Body of pancreas (tissue), 4 donors: ENCODE results near the gene PDE4A. TPM values are rescaled to one million over a fixed set of nuclear protein-coding genes. Genes with fewer than 3 reads are reported as not detected.
"Not testable (repeated sequence)": the region's sequence is repeated elsewhere in the genome, so short reads cannot be mapped to it uniquely, and the experiment has no call there.

Experiments
- ATAC-seq: fragments of 150-250 bp; one replicate; pipeline ENCODE4 v1.9.1; 2016
- DNase-seq, 4 donors: peaks; one replicate each; pipeline ENCODE4 v3.0.0-alpha.2; 2019
- H3K27ac ChIP-seq, 4 donors: fragments of 200-600 bp; sonication (generic); 1 replicate in 3 of 4; 2 replicates in 1 of 4; pipeline versions ENCODE4 v1.5.1 to v1.6.1; 2016 to 2019; ENCODE audit warnings: mild to moderate bottlenecking in 1 of 4, mixed read lengths in 1 of 4, moderate library complexity in 1 of 4
- H3K27me3 ChIP-seq, 2 donors: fragments of 200-600 bp; sonication (generic); one replicate each; pipeline ENCODE4 v1.6.0; 2016; ENCODE audit warnings: mild to moderate bottlenecking in 1 of 2
- H3K36me3 ChIP-seq, 2 donors: fragments of 200-600 bp; sonication (generic); replicated peaks in 1 of 2; 2 replicates each; pipeline ENCODE4 v1.5.1; 2016; ENCODE audit warnings: low read depth in 2 of 2; ENCODE audit not compliant: insufficient read depth in 1 of 2
- H3K4me1 ChIP-seq: fragments of 200-600 bp; sonication (generic); one replicate; pipeline ENCODE4 v1.6.0; 2016
- H3K4me3 ChIP-seq, 2 donors: fragments of 200-600 bp; sonication (generic); 1 replicate in 1 of 2; 2 replicates in 1 of 2; pipeline ENCODE4 v1.5.1; 2016 to 2019
- H3K9me3 ChIP-seq, 3 donors: fragments of 200-600 bp; sonication (generic); 1 replicate in 2 of 3; 2 replicates in 1 of 3; pipeline ENCODE4 v1.5.1; 2016
- CTCF ChIP-seq, 7 experiments: fragments of 450-650 bp in 4 of 7; fragments of 200-600 bp in 3 of 7; sonication (generic) in 3 of 7; IDR thresholded peaks; one replicate each; pipeline ENCODE4 v1.5.1; 2016 to 2019; ENCODE audit warnings: antibody characterized with exemption in 7 of 7
- POLR2A ChIP-seq, 3 donors: fragments of 450-650 bp; IDR thresholded peaks; one replicate each; pipeline ENCODE4 v1.6.1; 2016; ENCODE audit warnings: antibody characterized with exemption in 3 of 3, mild to moderate bottlenecking in 2 of 3
- WGBS, 2 donors: methylation state at CpG; one replicate each; pipeline ENCODE4 v1.1.5; 2017; 5-methylcytosine and 5-hydroxymethylcytosine counted together
- intact Hi-C: fragments of 100-400 bp; cut with DNase I; formaldehyde crosslinking; loops from one replicate; pipeline ENCODE4 v1.15.1; 2023
- total RNA-seq, 2 donors: library from RNA; depleted of rRNA; stranded (reverse); fragments of >200 nt; gene quantifications; one replicate each; pipeline ENCODE4 v1.1.0, GENCODE V29; 2016

Gene PDE4A
- total RNA-seq, 2 donors from 2014 or later: 8.8 to 17.1 TPM

GRCh38 chr19:10379880-10380312 lies 40.4 kb upstream of the PDE4A start:
- DNase-seq: no peak
- TF ChIP-seq CTCF (IDR thresholded peaks at IDR 0.05) (no peak), POLR2A (IDR thresholded peaks at IDR 0.05) (no peak)
- Histone ChIP-seq H3K4me3 (peak overlapping the region; percentile 64 to 87), H3K36me3 (peaks cover 0 to 5% of the 10 kb centered on the region in 2 donors), H3K4me1 (peaks cover 16% of the 10 kb centered on the region), H3K27me3 (no peaks in the 10 kb centered on the region), H3K27ac (peak overlapping the region; percentile 57 to 90 (median 78)), H3K9me3 (no peaks in the 10 kb centered on the region)
- no peak for ATAC-seq
- intact Hi-C loops: no loop called here
- 0 to 1% methylated on average over 3 to 10 of the region's 10 CpGs for WGBS, 2 donors

- Histone ChIP-seq H3K4me3 (peak within 1 kb of the TSS; percentile 64 to 87), H3K27ac (peak within 1 kb of the TSS; percentile 61 to 90 (median 80)), H3K27me3 (no peaks in the 10 kb centered on the region), H3K36me3 (peaks cover 0 to 5% of the 10 kb centered on the region in 2 donors), H3K4me1 (peaks cover 16% of the 10 kb centered on the region), H3K9me3 (no peaks in the 10 kb centered on the region)
- TF ChIP-seq POLR2A (IDR thresholded peaks at IDR 0.05): peak; percentile 39 to 83 (median 82)
- TF ChIP-seq CTCF (IDR thresholded peaks at IDR 0.05): peak in 1 of 7 experiments; percentile 13
- ATAC-seq: peak; percentile 99
- peak; percentile 97 to 99 (median 98) for DNase-seq
- intact Hi-C loops: no loop called here
- 0 to 1% methylated on average over 34 to 58 of the region's 58 CpGs for WGBS, 2 donors
These were observed 39.8 kb upstream of the PDE4A start, which contains the start of gene TYK2 for GRCh38 chr19:10380313-10381102. Gene TYK2 (minus strand): TSS chr19:10380572. CDS start chr19:10378406, 2,166 bp downstream.

DNA sequence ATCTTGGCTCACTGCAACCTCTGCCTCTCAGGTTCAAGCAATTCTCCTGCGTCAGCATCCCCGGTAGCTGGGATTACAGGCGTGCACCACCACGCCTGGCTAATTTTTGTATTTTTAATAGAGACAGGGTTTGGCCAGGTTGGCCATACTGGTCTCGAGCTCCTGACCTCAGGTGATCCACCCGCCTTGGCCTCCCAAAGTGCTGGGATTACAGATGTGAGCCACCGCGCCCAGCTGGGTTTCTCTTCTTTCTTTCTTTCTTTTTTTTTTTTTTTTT lies 37.2 kb upstream of the PDE4A start:
- H3K9me3 ChIP-seq, ATAC-seq, H3K27ac ChIP-seq, H3K27me3 ChIP-seq, intact Hi-C loops, DNase-seq, H3K4me3 ChIP-seq, H3K36me3 ChIP-seq: not testable (repeated sequence)
- WGBS, 2 donors: 74 to 86% methylated on average over 8 of the region's 8 CpGs
- peaks cover 16% of the 10 kb centered on the region for H3K4me1 ChIP-seq

DNA sequence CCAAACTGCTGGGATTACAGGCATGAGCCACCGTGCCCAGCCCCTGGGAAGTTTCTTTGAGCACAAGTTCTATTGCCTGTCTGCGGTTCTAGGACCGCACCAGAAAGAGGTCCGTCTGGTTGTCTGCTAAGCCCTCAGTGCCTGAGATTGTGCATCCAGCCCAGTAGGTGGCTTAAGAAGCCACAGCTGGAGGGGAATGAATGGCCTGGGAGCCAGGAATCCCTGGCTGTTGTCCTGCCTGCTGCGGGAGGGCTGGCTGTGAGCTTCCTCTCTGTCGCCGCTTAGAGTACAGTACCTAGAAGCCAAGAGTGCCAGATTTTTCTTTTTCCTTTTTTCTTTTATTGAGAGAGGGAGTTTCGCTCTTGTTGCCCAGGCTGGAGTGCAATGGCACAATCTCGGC lies 35.8 kb upstream of the PDE4A start:
- no peaks in the 10 kb centered on the region for H3K36me3 ChIP-seq
- TF ChIP-seq POLR2A (IDR thresholded peaks at IDR 0.05) (no peak), CTCF (IDR thresholded peaks at IDR 0.05) (no peak)
- no peaks in the 10 kb centered on the region for H3K9me3 ChIP-seq
- ATAC-seq (no peak), DNase-seq (no peak)
- no peak overlapping the region for H3K27ac ChIP-seq
- 77 to 83% methylated on average over 5 to 9 of the region's 9 CpGs for whole genome bisulfite sequencing, 2 donors
- intact Hi-C loops: no loop called here
- peaks cover 11% of the 10 kb centered on the region for H3K4me1 ChIP-seq
- H3K27me3 ChIP-seq: no peaks in the 10 kb centered on the region
- no peak overlapping the region for H3K4me3 ChIP-seq

DNA sequence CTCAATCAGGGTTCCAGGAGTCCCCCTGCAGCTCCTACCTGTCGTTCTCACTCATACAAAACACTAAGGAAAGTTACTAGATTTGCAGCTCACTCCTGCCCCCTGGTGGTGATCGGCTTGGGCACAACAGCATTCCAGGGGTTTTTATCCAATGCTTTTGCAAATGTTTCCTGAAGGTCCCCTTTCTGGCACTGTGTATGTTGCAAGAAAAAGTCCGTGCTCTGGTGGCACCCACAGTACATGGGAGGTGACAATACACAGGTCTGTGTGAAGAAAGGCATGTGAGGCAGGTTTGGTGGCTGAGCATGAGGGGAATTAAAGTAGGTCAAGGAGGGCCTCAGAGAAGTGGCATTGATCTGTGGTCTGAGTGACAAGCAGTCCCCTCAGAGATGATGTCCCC lies 31.4 kb upstream of the PDE4A start:
- Histone ChIP-seq H3K4me3 (no peak overlapping the region), H3K36me3 (peaks cover 0 to 8% of the 10 kb centered on the region in 2 donors), H3K4me1 (no peaks in the 10 kb centered on the region), H3K27me3 (no peaks in the 10 kb centered on the region), H3K27ac (no peak overlapping the region), H3K9me3 (no peaks in the 10 kb centered on the region)
- no peak for TF ChIP-seq POLR2A (IDR thresholded peaks at IDR 0.05)
- peak; percentile 86 to 95 (median 89) for TF ChIP-seq CTCF (IDR thresholded peaks at IDR 0.05)
- 0 to 2% methylated on average over 3 of the region's 3 CpGs for WGBS, 2 donors
- peak; percentile 88 to 94 (median 92) for DNase-seq
- intact Hi-C loops: no loop called here
- ATAC-seq: peak; percentile 79
